CD4-positive, alpha-beta T cell treated with Interleukin-2 at 100 ng/mL for 4 hours (primary cell): ENCODE data around the gene GMIP.

ENCODE experiments used
- DNase-seq: peaks from one replicate; pipeline ENCODE4 v3.0.0-alpha.2; 2020; ENCODE audit warnings: low spot score

The GMIP gene

GRCh38 chr19:19659646-19660245 lies 16.3 kb upstream of the GMIP start:
- DNase-seq: no peak

GRCh38 chr19:19657397-19657783 lies 13.9 kb upstream of the GMIP start:
- DNase-seq: no peak

- DNase-seq: no peak
Measured at GRCh38 chr19:19656451-19657396, 13.3 kb upstream of the GMIP start.

- no peak for DNase-seq
Measured at GRCh38 chr19:19655641-19656343, 12.3 kb upstream of the GMIP start.

GRCh38 chr19:19655051-19655594 lies 11.7 kb upstream of the GMIP start:
- no peak for DNase-seq

- DNase-seq: no peak
Measured at GRCh38 chr19:19654441-19654840, 11.0 kb upstream of the GMIP start.

- DNase-seq: no peak
Measured at GRCh38 chr19:19653597-19654147, 10.2 kb upstream of the GMIP start.

- DNase-seq: no peak
Measured at GRCh38 chr19:19652482-19653295, 9.2 kb upstream of the GMIP start.

GRCh38 chr19:19651076-19651475 lies 7.6 kb upstream of the GMIP start:
- DNase-seq: no peak

- DNase-seq: no peak
Measured at GRCh38 chr19:19650331-19650730, 6.9 kb upstream of the GMIP start.

GRCh38 chr19:19649580-19649995 lies 6.1 kb upstream of the GMIP start:
- DNase-seq: no peak

GRCh38 chr19:19649155-19649554 lies 5.7 kb upstream of the GMIP start:
- no peak for DNase-seq

GRCh38 chr19:19647037-19647835 lies 3.8 kb upstream of the GMIP start:
- DNase-seq: no peak

GRCh38 chr19:19645233-19645870 lies 1.9 kb upstream of the GMIP start:
- DNase-seq: no peak

- no peak for DNase-seq
Measured at GRCh38 chr19:19644054-19644388, 564 bp upstream of the GMIP start.

GRCh38 chr19:19642506-19643157 lies 825 bp downstream of the GMIP start:
- peak; percentile 47 for DNase-seq

- DNase-seq: no peak
Measured at GRCh38 chr19:19637523-19638251, 5.8 kb downstream of the GMIP start.

GRCh38 chr19:19637186-19637522 lies 6.3 kb downstream of the GMIP start:
- DNase-seq: no peak

- no peak for DNase-seq
Measured at GRCh38 chr19:19636573-19637185, 6.8 kb downstream of the GMIP start.
